SK-N-SH (cell line): Measurements from ENCODE around the gene TTC14. TPM values are rescaled to one million over a fixed set of nuclear protein-coding genes. Genes with fewer than 3 reads are reported as not detected.

Experiments used
- CTCF ChIA-PET: fragments of 300-600, 350-600 bp; formaldehyde crosslinking; extraction: SDS; loops from one replicate; lab custom pipeline; 2021; lab: Yijun Ruan, JAX
- POLR2A ChIA-PET: fragments of 350-600 bp; sonication (Branson Sonifier 250); formaldehyde crosslinking; extraction: SDS; loops from one replicate; lab custom pipeline; 2020; ENCODE audit warnings: antibody characterized with exemption, inconsistent platforms; lab: Yijun Ruan, JAX
- DNase-seq: peaks from one replicate; pipeline ENCODE4 v3.0.0; 2012
- H2AFZ ChIP-seq: fragments of 200-600 bp; sonication (generic); 2 replicates; pipeline ENCODE4 v1.8.1; 2016; ENCODE audit warnings: antibody characterized with exemption, mild to moderate bottlenecking, low read depth
- H3F3A ChIP-seq: fragments of 200-600 bp; sonication (generic); replicated peaks from 2 replicates; pipeline ENCODE3; 2016; ENCODE audit warnings: antibody characterized with exemption, mild to moderate bottlenecking; ENCODE audit not compliant: insufficient read depth
- H3K27ac ChIP-seq, 2 experiments: fragments of 200-500 bp in 1 of 2; fragments of 200-600 bp in 1 of 2; sonication (Bioruptor generic) in 1 of 2; sonication (generic), shearing (Covaris generic) in 1 of 2; 2 replicates each; pipeline versions ENCODE4 v1.5.1 to v1.6.1; 2014 to 2016; ENCODE audit warnings: low read depth in 2 of 2, inconsistent platforms in 1 of 2, low read length in 1 of 2, mild to moderate bottlenecking in 1 of 2, mixed read lengths in 1 of 2
- H3K27me3 ChIP-seq: fragments of 200-600 bp; sonication (generic), shearing (Covaris generic); 2 replicates; pipeline ENCODE4 v1.6.1; 2016; ENCODE audit warnings: mixed run types; ENCODE audit not compliant: insufficient read depth
- H3K36me3 ChIP-seq, 2 experiments: fragments of 200-500 bp in 1 of 2; fragments of 200-600 bp in 1 of 2; sonication (Bioruptor generic) in 1 of 2; sonication (generic) in 1 of 2; replicated peaks in 1 of 2; 2 replicates each; pipeline versions ENCODE3 to v1.5.1; 2014 to 2016; ENCODE audit warnings: low read length in 1 of 2, mild to moderate bottlenecking in 1 of 2; ENCODE audit not compliant: insufficient read depth in 2 of 2, control insufficient read depth in 1 of 2
- H3K4me1 ChIP-seq, 2 experiments: fragments of 200-500 bp in 1 of 2; fragments of 200-600 bp in 1 of 2; sonication (Bioruptor generic) in 1 of 2; sonication (generic), shearing (Covaris generic) in 1 of 2; 2 replicates each; pipeline versions ENCODE4 v1.5.1 to v1.6.1; 2014 to 2016; ENCODE audit warnings: low read depth in 1 of 2, low read length in 1 of 2, mixed run types in 1 of 2; ENCODE audit not compliant: insufficient read depth in 2 of 2, control insufficient read depth in 1 of 2
- H3K4me2 ChIP-seq: fragments of 200-600 bp; sonication (generic), shearing (Covaris generic); 2 replicates; pipeline ENCODE4 v1.6.1; 2017; ENCODE audit warnings: mixed run types
- H3K4me3 ChIP-seq, 2 experiments: fragments of 200-500 bp in 1 of 2; fragments of 200-600 bp in 1 of 2; sonication (Bioruptor generic) in 1 of 2; sonication (generic), shearing (Covaris generic) in 1 of 2; 2 replicates each; pipeline versions ENCODE4 v1.5.1 to v1.8.1; 2014 to 2016; ENCODE audit warnings: low read depth in 2 of 2, inconsistent platforms in 1 of 2, low read length in 1 of 2, mild to moderate bottlenecking in 1 of 2, mixed read lengths in 1 of 2, moderate library complexity in 1 of 2
- H3K79me2 ChIP-seq: fragments of 200-600 bp; sonication (generic); 2 replicates; pipeline ENCODE4 v1.8.1; 2017; ENCODE audit warnings: mild to moderate bottlenecking; ENCODE audit not compliant: insufficient read depth
- H3K9ac ChIP-seq: fragments of 200-600 bp; sonication (generic); 2 replicates; pipeline ENCODE4 v1.6.1; 2017; ENCODE audit warnings: mixed run types
- H3K9me2 ChIP-seq: fragments of 200-600 bp; sonication (generic); 2 replicates; pipeline ENCODE4 v1.6.1; 2017; ENCODE audit warnings: mixed run types
- H3K9me3 ChIP-seq: fragments of 200-600 bp; sonication (generic); 2 replicates; pipeline ENCODE4 v1.6.1; 2017; ENCODE audit warnings: mixed run types, mild to moderate bottlenecking, moderate library complexity
- H4K20me1 ChIP-seq: fragments of 200-600 bp; sonication (generic); 2 replicates; pipeline ENCODE4 v1.6.1; 2017; ENCODE audit warnings: mild to moderate bottlenecking, mixed run types; ENCODE audit not compliant: insufficient read depth
- ELF1 ChIP-seq: IDR thresholded peaks from 2 replicates; pipeline ENCODE4 v1.4.0; 2012
- EP300 ChIP-seq, 2 experiments: IDR thresholded peaks; 2 replicates each; pipeline versions ENCODE4 v1.4.0 to v1.6.1; 2012; ENCODE audit warnings: borderline replicate concordance in 1 of 2, low read depth in 1 of 2, low read length in 1 of 2
- FOXJ3 ChIP-seq: sonication (generic); formaldehyde crosslinking; IDR thresholded peaks from 2 replicates; pipeline ENCODE4 v1.5.1; 2020; ENCODE audit warnings: mild to moderate bottlenecking, missing genetic modification reagents
- GABPA ChIP-seq: IDR thresholded peaks from 2 replicates; pipeline ENCODE4 v1.4.0; 2012; ENCODE audit warnings: low read depth, mild to moderate bottlenecking
- MXI1 ChIP-seq: IDR thresholded peaks from 2 replicates; pipeline ENCODE4 v1.6.1; 2012; ENCODE audit warnings: mild to moderate bottlenecking, low read depth, low read length, improper control_type of control experiment
- NRF1 ChIP-seq: IDR thresholded peaks from 2 replicates; pipeline ENCODE4 v1.6.1; 2012; ENCODE audit warnings: low read depth, mild to moderate bottlenecking, low read length
- POLR2AphosphoS5 ChIP-seq: IDR thresholded peaks from 2 replicates; pipeline ENCODE4 v1.6.1; 2012; ENCODE audit warnings: low read depth, low read length
- TAF1 ChIP-seq: IDR thresholded peaks from 2 replicates; pipeline ENCODE4 v1.6.1; 2012; ENCODE audit warnings: low read depth, mild to moderate bottlenecking, low read length, moderate library complexity, borderline replicate concordance
- TCF12 ChIP-seq: IDR thresholded peaks from 2 replicates; pipeline ENCODE4 v1.4.0; 2012
- WGBS: methylation state at CpG from one replicate; pipeline ENCODE4 v1.1.6; 2017; ENCODE audit warnings: low lambda C conversion rate; 5-methylcytosine and 5-hydroxymethylcytosine counted together
- polyA plus RNA-seq, 3 experiments: library from polyadenylated mRNA; depleted of rRNA; stranded (reverse); fragments of >200 nt; gene quantifications; 2 replicates each; pipeline ENCODE4 v1.2.3, GENCODE V29; 2012
- TF ChIP-seq, protein P1 (sequence below): IDR thresholded peaks from 2 replicates; pipeline ENCODE4 v1.4.0; 2012; ENCODE audit warnings: low read depth, borderline replicate concordance
- TF ChIP-seq, protein P2 (sequence below): fragments of 150-350 bp; IDR thresholded peaks from 2 replicates; pipeline ENCODE4 v1.6.1; 2016; ENCODE audit warnings: mild to moderate bottlenecking, low read depth, low read length
- TF ChIP-seq, protein P3 (sequence below): fragments of 200-600 bp; sonication (generic); IDR thresholded peaks from 2 replicates; pipeline ENCODE4 v1.6.1; 2017; ENCODE audit warnings: antibody characterized with exemption, mild to moderate bottlenecking, moderate library complexity

Gene TTC14
- polyA plus RNA-seq, 1 of the 3 experiments (the other 2 are of a cell fraction) = 20.6 TPM

DNA sequence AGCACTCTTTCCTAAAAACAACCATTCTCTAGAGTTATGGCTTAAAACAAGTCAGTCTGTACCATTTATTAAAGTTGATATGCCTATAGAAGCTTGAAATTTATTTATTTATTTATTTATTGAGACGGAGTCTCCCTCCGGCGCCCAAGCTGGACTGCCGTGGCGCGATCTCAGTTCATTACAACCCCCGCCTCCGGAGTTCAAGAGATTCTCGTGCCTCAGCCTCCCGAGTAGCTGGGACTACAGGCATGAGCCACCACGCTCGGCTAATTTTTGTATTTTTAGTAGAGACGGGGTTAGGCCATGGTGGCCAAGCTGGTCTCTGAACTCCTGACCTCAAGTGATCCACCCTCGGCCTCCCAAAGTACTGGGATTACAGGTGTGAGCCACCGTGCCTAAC, 1.5 kb upstream of the TTC14 start:
- ChIA-PET POLR2A (no interaction called here), CTCF (interaction anchor here (1.0 to 2.8 kb wide), 3 partner anchors 15 to 850 kb away, joined by 3 to 9 read pairs (median 8); no protein-coding TSS in a partner anchor)
- no peak overlapping the region for H3K4me3 ChIP-seq
- H3K9me3 ChIP-seq = no peaks in the 10 kb centered on the region
- no peak for DNase-seq
- no peaks in the 10 kb centered on the region; the same call in 1 of the 2 replicates for H4K20me1 ChIP-seq
- H3F3A ChIP-seq = peaks cover 4% of the 10 kb centered on the region
- peaks cover 19 to 20% of the 10 kb centered on the region in 2 experiments for H3K36me3 ChIP-seq
- H3K4me2 ChIP-seq = no peak overlapping the region
- 95% methylated on average over 15 of the region's 15 CpGs for WGBS
- TF ChIP-seq, protein P1, sequence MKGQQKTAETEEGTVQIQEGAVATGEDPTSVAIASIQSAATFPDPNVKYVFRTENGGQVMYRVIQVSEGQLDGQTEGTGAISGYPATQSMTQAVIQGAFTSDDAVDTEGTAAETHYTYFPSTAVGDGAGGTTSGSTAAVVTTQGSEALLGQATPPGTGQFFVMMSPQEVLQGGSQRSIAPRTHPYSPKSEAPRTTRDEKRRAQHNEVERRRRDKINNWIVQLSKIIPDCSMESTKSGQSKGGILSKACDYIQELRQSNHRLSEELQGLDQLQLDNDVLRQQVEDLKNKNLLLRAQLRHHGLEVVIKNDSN = no peak
- TF ChIP-seq TAF1 (no peak), TCF12 (no peak), FOXJ3 (CRISPR knock-in tag) (no peak), ELF1 (no peak), EP300 (IDR thresholded peaks at IDR 0.05; ENCODE audit: borderline replicate concordance in 1 of 2, low read depth in 1 of 2, low read length in 1 of 2) (no peak)
- no peak overlapping the region for H3K27ac ChIP-seq
- no peak overlapping the region for H3K9ac ChIP-seq
- no peaks in the 10 kb centered on the region for H3K9me2 ChIP-seq
- H3K27me3 ChIP-seq = no peaks in the 10 kb centered on the region
- peaks cover 34% of the 10 kb centered on the region for H3K79me2 ChIP-seq
- peaks cover 6 to 12% of the 10 kb centered on the region in 2 experiments; a peak in 2 of 4 replicates for H3K4me1 ChIP-seq
- H2AFZ ChIP-seq = no peak overlapping the region

DNA sequence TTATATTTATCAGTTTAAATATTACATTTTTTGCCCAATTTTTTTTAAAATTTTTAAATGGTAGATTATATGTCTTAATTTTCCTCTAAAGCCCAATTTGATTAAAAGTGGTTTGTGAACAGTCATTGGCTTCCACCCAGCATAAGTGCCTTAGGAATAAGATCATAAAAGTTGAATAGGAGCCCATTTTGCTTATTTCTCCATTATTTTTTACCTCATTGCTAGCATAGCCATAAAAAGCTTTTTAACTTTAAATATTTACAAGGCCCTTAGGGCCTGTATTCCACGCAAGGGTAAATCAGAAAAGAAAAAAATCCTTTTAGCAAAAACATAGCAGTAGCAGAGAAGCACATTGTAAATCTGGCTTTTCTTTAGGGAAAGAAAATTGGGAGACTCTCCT, 9.0 kb downstream of the TTC14 start:
- ChIA-PET POLR2A (interaction anchor here (1.7 kb wide), 1 partner anchor 9 kb away, joined by 6 read pairs; the partner anchor contains the start of gene TTC14), CTCF (interaction anchor here (0.7 kb wide), 1 partner anchor 1619 kb away, joined by 3 read pairs; no protein-coding TSS in a partner anchor)
- no peaks in the 10 kb centered on the region for H3K9me3 ChIP-seq
- no peak overlapping the region for H3K9ac ChIP-seq
- peaks cover 5% of the 10 kb centered on the region; the same call in 1 of the 2 replicates for H3K79me2 ChIP-seq
- no peak for DNase-seq
- peaks cover 89 to 90% of the 10 kb centered on the region in 2 experiments for H3K36me3 ChIP-seq
- H4K20me1 ChIP-seq = no peaks in the 10 kb centered on the region
- WGBS = 97% methylated on average over 1 of the region's 1 CpG
- H3K4me3 ChIP-seq = no peak overlapping the region
- TF ChIP-seq GABPA = no peak
- H3K4me1 ChIP-seq = no peaks in the 10 kb centered on the region; a peak in 1 of 4 replicates
- no peak overlapping the region for H3K27ac ChIP-seq
- no peaks in the 10 kb centered on the region; the same call in 1 of the 2 replicates for H3K9me2 ChIP-seq
- H3F3A ChIP-seq = peaks cover 3% of the 10 kb centered on the region
- no peak overlapping the region for H3K4me2 ChIP-seq
- no peak overlapping the region for H2AFZ ChIP-seq
- H3K27me3 ChIP-seq = no peaks in the 10 kb centered on the region

DNA sequence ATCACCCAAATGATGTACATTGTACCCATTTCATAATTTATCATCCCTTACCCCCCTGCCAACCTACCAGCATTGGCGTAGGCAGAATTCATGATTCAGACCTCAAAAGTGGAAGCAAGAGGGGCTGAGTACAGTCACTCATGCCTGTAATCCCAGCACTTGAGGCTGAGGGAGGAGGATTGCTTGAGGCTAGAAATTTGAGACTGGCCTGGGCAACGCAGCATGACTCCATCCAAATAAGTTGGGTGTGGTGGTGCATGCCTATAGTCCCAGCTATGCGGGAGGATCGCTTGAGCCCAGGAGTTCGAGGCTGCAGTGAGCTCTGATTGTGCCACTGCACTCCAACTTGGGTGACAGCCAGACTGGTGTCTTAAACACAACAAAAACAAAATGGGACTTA, 10.4 kb downstream of the TTC14 start:
- Histone ChIP-seq H3K9ac (no peak overlapping the region), H3K4me3 (no peak overlapping the region), H3K27me3 (no peaks in the 10 kb centered on the region), H4K20me1 (no peaks in the 10 kb centered on the region), H3K36me3 (peaks cover 75 to 85% of the 10 kb centered on the region in 2 experiments), H3K4me1 (no peaks in the 10 kb centered on the region; a peak in 1 of 4 replicates), H2AFZ (no peak overlapping the region), H3K27ac (no peak overlapping the region), H3K9me2 (no peaks in the 10 kb centered on the region; the same call in 1 of the 2 replicates), H3K4me2 (no peak overlapping the region), H3K79me2 (0 out of 2 replicates have a peak, but pooled peaks cover under 1% of the 10 kb centered on the region), H3K9me3 (no peaks in the 10 kb centered on the region), H3F3A (peaks cover 4% of the 10 kb centered on the region)
- TF ChIP-seq TAF1 (no peak), NRF1 (no peak), POLR2AphosphoS5 (no peak), MXI1 (no peak)
- TF ChIP-seq, protein P2, sequence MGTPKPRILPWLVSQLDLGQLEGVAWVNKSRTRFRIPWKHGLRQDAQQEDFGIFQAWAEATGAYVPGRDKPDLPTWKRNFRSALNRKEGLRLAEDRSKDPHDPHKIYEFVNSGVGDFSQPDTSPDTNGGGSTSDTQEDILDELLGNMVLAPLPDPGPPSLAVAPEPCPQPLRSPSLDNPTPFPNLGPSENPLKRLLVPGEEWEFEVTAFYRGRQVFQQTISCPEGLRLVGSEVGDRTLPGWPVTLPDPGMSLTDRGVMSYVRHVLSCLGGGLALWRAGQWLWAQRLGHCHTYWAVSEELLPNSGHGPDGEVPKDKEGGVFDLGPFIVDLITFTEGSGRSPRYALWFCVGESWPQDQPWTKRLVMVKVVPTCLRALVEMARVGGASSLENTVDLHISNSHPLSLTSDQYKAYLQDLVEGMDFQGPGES = no peak
- TF ChIP-seq, protein P3, sequence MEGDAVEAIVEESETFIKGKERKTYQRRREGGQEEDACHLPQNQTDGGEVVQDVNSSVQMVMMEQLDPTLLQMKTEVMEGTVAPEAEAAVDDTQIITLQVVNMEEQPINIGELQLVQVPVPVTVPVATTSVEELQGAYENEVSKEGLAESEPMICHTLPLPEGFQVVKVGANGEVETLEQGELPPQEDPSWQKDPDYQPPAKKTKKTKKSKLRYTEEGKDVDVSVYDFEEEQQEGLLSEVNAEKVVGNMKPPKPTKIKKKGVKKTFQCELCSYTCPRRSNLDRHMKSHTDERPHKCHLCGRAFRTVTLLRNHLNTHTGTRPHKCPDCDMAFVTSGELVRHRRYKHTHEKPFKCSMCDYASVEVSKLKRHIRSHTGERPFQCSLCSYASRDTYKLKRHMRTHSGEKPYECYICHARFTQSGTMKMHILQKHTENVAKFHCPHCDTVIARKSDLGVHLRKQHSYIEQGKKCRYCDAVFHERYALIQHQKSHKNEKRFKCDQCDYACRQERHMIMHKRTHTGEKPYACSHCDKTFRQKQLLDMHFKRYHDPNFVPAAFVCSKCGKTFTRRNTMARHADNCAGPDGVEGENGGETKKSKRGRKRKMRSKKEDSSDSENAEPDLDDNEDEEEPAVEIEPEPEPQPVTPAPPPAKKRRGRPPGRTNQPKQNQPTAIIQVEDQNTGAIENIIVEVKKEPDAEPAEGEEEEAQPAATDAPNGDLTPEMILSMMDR = no peak
- ChIA-PET CTCF (interaction anchor here (1.2 kb wide), 1 partner anchor 844 kb away, joined by 3 read pairs; no protein-coding TSS in a partner anchor), POLR2A (no interaction called here)
- no peak for DNase-seq
- 94% methylated on average over 5 of the region's 5 CpGs for WGBS
